Calu3 (cell line): ENCODE data around the gene TMEM204. TPM values are rescaled to one million over a fixed set of nuclear protein-coding genes. Genes with fewer than 3 reads are reported as not detected.

Source experiments
- BruUV-seq: library from RNA; stranded (reverse); fragments of 400-500 nt; replicated peaks from 2 replicates; lab custom pipeline; 2021; lab: Mats Ljungman, UMichigan
- CTCF ChIA-PET: fragments of 300-600 bp; sonication (Branson Sonifier 250); formaldehyde crosslinking; loops from one replicate; lab custom pipeline; 2022; ENCODE audit warnings: antibody characterized with exemption; lab: Charles Lee
- DNase-seq: peaks from one replicate; pipeline ENCODE4 v3.0.0; 2022
- H3K27ac Mint-ChIP-seq: one replicate; pipeline ENCODE4 v1.8.0; 2022; ENCODE audit warnings: mixed read lengths; ENCODE audit not compliant: unreplicated experiment
- H3K27me3 Mint-ChIP-seq: one replicate; pipeline ENCODE4 v1.8.0; 2022; ENCODE audit warnings: mixed read lengths; ENCODE audit not compliant: unreplicated experiment
- H3K36me3 Mint-ChIP-seq: one replicate; pipeline ENCODE4 v1.8.0; 2022; ENCODE audit warnings: mild to moderate bottlenecking, moderate library complexity, mixed read lengths; ENCODE audit not compliant: insufficient read depth, unreplicated experiment
- H3K4me1 Mint-ChIP-seq: one replicate; pipeline ENCODE4 v1.8.0; 2022; ENCODE audit warnings: mild to moderate bottlenecking, low read depth, mixed read lengths; ENCODE audit not compliant: unreplicated experiment
- H3K4me3 Mint-ChIP-seq: one replicate; pipeline ENCODE4 v1.8.0; 2022; ENCODE audit warnings: mild to moderate bottlenecking, low read depth, moderate library complexity, mixed read lengths; ENCODE audit not compliant: unreplicated experiment
- H3K9me3 Mint-ChIP-seq: one replicate; pipeline ENCODE4 v1.8.0; 2022; ENCODE audit warnings: low read depth, mixed read lengths; ENCODE audit not compliant: unreplicated experiment
- CTCF ChIP-seq: fragments of 200-600 bp; IDR thresholded peaks from one replicate; pipeline ENCODE4 v1.8.0; 2022; ENCODE audit warnings: antibody characterized with exemption; ENCODE audit not compliant: unreplicated experiment
- intact Hi-C: fragments of 100-400 bp; cut with micrococcal nuclease; formaldehyde crosslinking; loops from one replicate; pipeline ENCODE4 v1.10.0; 2022; ENCODE audit not compliant: unreplicated experiment
- total RNA-seq: library from RNA; stranded (reverse); gene quantifications from 2 replicates; pipeline ENCODE4 v1.2.3, GENCODE V29; 2022

Gene TMEM204
- total RNA-seq, 1 experiment from 2014 or later: not detected

- Mint-ChIP-seq H3K27ac (no peak overlapping the region), H3K4me3 (no peak overlapping the region), H3K27me3 (no peaks in the 10 kb centered on the region), H3K36me3 (peaks cover 12% of the 10 kb centered on the region), H3K4me1 (no peaks in the 10 kb centered on the region), H3K9me3 (no peaks in the 10 kb centered on the region)
- CTCF ChIA-PET: no interaction called here
- no peak for TF ChIP-seq CTCF
- intact Hi-C loops: no loop called here
- no TSS peak for BruUV-seq
- no peak for DNase-seq
These were observed 9.8 kb upstream of the TMEM204 start for GRCh38 chr16:1523581-1524245.

GRCh38 chr16:1524366-1524765 lies 9.1 kb upstream of the TMEM204 start:
- DNase-seq: no peak
- intact Hi-C loops: no loop called here
- H3K27me3 Mint-ChIP-seq: no peaks in the 10 kb centered on the region
- H3K27ac Mint-ChIP-seq: no peak overlapping the region
- H3K4me1 Mint-ChIP-seq: no peaks in the 10 kb centered on the region
- CTCF ChIA-PET: no interaction called here
- no peak for TF ChIP-seq CTCF
- no peak overlapping the region for H3K4me3 Mint-ChIP-seq
- H3K9me3 Mint-ChIP-seq: no peaks in the 10 kb centered on the region
- peaks cover 7% of the 10 kb centered on the region for H3K36me3 Mint-ChIP-seq
- BruUV-seq: no TSS peak

- intact Hi-C loops: no loop called here
These were observed 7.4 kb upstream of the TMEM204 start for GRCh38 chr16:1525871-1526607.

More at GRCh38 chr16:1525871-1526607, 7.4 kb upstream of the TMEM204 start:
- BruUV-seq: no TSS peak
- H3K4me1 Mint-ChIP-seq: no peaks in the 10 kb centered on the region
- CTCF ChIA-PET: no interaction called here
- no peak for TF ChIP-seq CTCF
- DNase-seq: no peak
- no peaks in the 10 kb centered on the region for H3K9me3 Mint-ChIP-seq
- H3K27me3 Mint-ChIP-seq: no peaks in the 10 kb centered on the region
- H3K4me3 Mint-ChIP-seq: no peak overlapping the region
- no peak overlapping the region for H3K27ac Mint-ChIP-seq
- H3K36me3 Mint-ChIP-seq: peaks cover 7% of the 10 kb centered on the region
